ENCODE measurements around the gene EPB41. TPM values are rescaled to one million over a fixed set of nuclear protein-coding genes. Genes with fewer than 3 reads are reported as not detected.
A peak's percentile ranks its signal among the peaks of the same experiment; 100 is the strongest.
"Not testable (repeated sequence)": the region's sequence is repeated elsewhere in the genome, so short reads cannot be mapped to it uniquely, and the experiment has no call there.

Gene EPB41
- total RNA-seq, 3 donors from 2014 or later: 64.3 to 66.3 (median 65.8) TPM

- DNase-seq (no peak), ATAC-seq (no peak)
- Mint-ChIP-seq H3K4me1 (ENCODE audit: low read depth) (peaks cover 73% of the 10 kb centered on the region), H3K4me3 (peak overlapping the region; percentile 59), H3K9me3 (no peaks in the 10 kb centered on the region), H3K27me3 (ENCODE audit: low read depth) (no peaks in the 10 kb centered on the region), H3K36me3 (ENCODE audit: insufficient read depth) (peaks cover 7% of the 10 kb centered on the region)
Measured at GRCh38 chr1:28927648-28928313, 13.4 kb downstream of the EPB41 start.

GRCh38 chr1:28928314-28928941 lies 14.1 kb downstream of the EPB41 start:
- Mint-ChIP-seq H3K4me3 (peak overlapping the region; percentile 59), H3K9me3 (no peaks in the 10 kb centered on the region), H3K36me3 (ENCODE audit: insufficient read depth) (peaks cover 6% of the 10 kb centered on the region), H3K4me1 (ENCODE audit: low read depth) (peaks cover 76% of the 10 kb centered on the region), H3K27me3 (ENCODE audit: low read depth) (no peaks in the 10 kb centered on the region)
- DNase-seq (no peak), ATAC-seq (peak; percentile 47 to 53)

- no peaks in the 10 kb centered on the region for H3K27me3 Mint-ChIP-seq (ENCODE audit: low read depth)
- H3K4me1 Mint-ChIP-seq (ENCODE audit: low read depth): peaks cover 73% of the 10 kb centered on the region
- DNase-seq: no peak
- peak overlapping the region; percentile 19 for H3K4me3 Mint-ChIP-seq
- peaks cover 10% of the 10 kb centered on the region for H3K36me3 Mint-ChIP-seq (ENCODE audit: insufficient read depth)
- no peaks in the 10 kb centered on the region for H3K9me3 Mint-ChIP-seq
- peak; percentile 83 to 84 for ATAC-seq
Measured at GRCh38 chr1:28933277-28933676, 18.9 kb downstream of the EPB41 start.

- Mint-ChIP-seq H3K4me1 (ENCODE audit: low read depth) (peaks cover 71% of the 10 kb centered on the region), H3K4me3 (peak overlapping the region; percentile 22), H3K27me3 (ENCODE audit: low read depth) (no peaks in the 10 kb centered on the region), H3K9me3 (no peaks in the 10 kb centered on the region), H3K36me3 (ENCODE audit: insufficient read depth) (peaks cover 10% of the 10 kb centered on the region)
- ATAC-seq (no peak), DNase-seq (no peak)
Measured at GRCh38 chr1:28933918-28934317, 19.5 kb downstream of the EPB41 start.

GRCh38 chr1:28934676-28935075 lies 20.3 kb downstream of the EPB41 start:
- H3K4me1 Mint-ChIP-seq (ENCODE audit: low read depth): peaks cover 74% of the 10 kb centered on the region
- no peak for DNase-seq
- no peak overlapping the region for H3K4me3 Mint-ChIP-seq
- peaks cover 10% of the 10 kb centered on the region for H3K36me3 Mint-ChIP-seq (ENCODE audit: insufficient read depth)
- H3K27me3 Mint-ChIP-seq (ENCODE audit: low read depth): no peaks in the 10 kb centered on the region
- no peaks in the 10 kb centered on the region for H3K9me3 Mint-ChIP-seq
- no peak for ATAC-seq

GRCh38 chr1:28935293-28935692 lies 20.9 kb downstream of the EPB41 start:
- Mint-ChIP-seq H3K4me1 (ENCODE audit: low read depth) (peaks cover 73% of the 10 kb centered on the region), H3K27me3 (ENCODE audit: low read depth) (no peaks in the 10 kb centered on the region), H3K9me3 (no peaks in the 10 kb centered on the region), H3K36me3 (ENCODE audit: insufficient read depth) (peaks cover 10% of the 10 kb centered on the region), H3K4me3 (no peak overlapping the region)
- no peak for DNase-seq
- ATAC-seq: no peak

GRCh38 chr1:28936094-28936493 lies 21.7 kb downstream of the EPB41 start:
- no peaks in the 10 kb centered on the region for H3K27me3 Mint-ChIP-seq (ENCODE audit: low read depth)
- H3K4me3 Mint-ChIP-seq: no peak overlapping the region
- peaks cover 8% of the 10 kb centered on the region for H3K36me3 Mint-ChIP-seq (ENCODE audit: insufficient read depth)
- no peaks in the 10 kb centered on the region for H3K9me3 Mint-ChIP-seq
- ATAC-seq (no peak), DNase-seq (no peak)
- peaks cover 71% of the 10 kb centered on the region for H3K4me1 Mint-ChIP-seq (ENCODE audit: low read depth)

GRCh38 chr1:28936528-28936927 lies 22.2 kb downstream of the EPB41 start:
- Mint-ChIP-seq H3K4me3 (no peak overlapping the region), H3K27me3 (ENCODE audit: low read depth) (no peaks in the 10 kb centered on the region), H3K36me3 (ENCODE audit: insufficient read depth) (peaks cover 8% of the 10 kb centered on the region), H3K4me1 (ENCODE audit: low read depth) (peaks cover 74% of the 10 kb centered on the region), H3K9me3 (no peaks in the 10 kb centered on the region)
- ATAC-seq (no peak), DNase-seq (no peak)

GRCh38 chr1:28943581-28943980 lies 29.2 kb downstream of the EPB41 start:
- not testable (repeated sequence) for H3K4me3 Mint-ChIP-seq; DNase-seq; ATAC-seq; H3K36me3 Mint-ChIP-seq (ENCODE audit: insufficient read depth); H3K27me3 Mint-ChIP-seq (ENCODE audit: low read depth); H3K9me3 Mint-ChIP-seq
- peaks cover 62% of the 10 kb centered on the region for H3K4me1 Mint-ChIP-seq (ENCODE audit: low read depth)

- peaks cover 4% of the 10 kb centered on the region for H3K36me3 Mint-ChIP-seq (ENCODE audit: insufficient read depth)
- peaks cover 52% of the 10 kb centered on the region for H3K4me1 Mint-ChIP-seq (ENCODE audit: low read depth)
- no peaks in the 10 kb centered on the region for H3K9me3 Mint-ChIP-seq
- DNase-seq (no peak), ATAC-seq (no peak)
- H3K27me3 Mint-ChIP-seq (ENCODE audit: low read depth): no peaks in the 10 kb centered on the region
- H3K4me3 Mint-ChIP-seq: no peak overlapping the region
Measured at GRCh38 chr1:28950006-28950405, 35.6 kb downstream of the EPB41 start.

- no peaks in the 10 kb centered on the region for H3K9me3 Mint-ChIP-seq
- peaks cover 52% of the 10 kb centered on the region for H3K4me1 Mint-ChIP-seq (ENCODE audit: low read depth)
Measured at GRCh38 chr1:28950449-28950848, 36.1 kb downstream of the EPB41 start.

GRCh38 chr1:28954126-28954726 lies 39.9 kb downstream of the EPB41 start:
- no peak for DNase-seq
- ATAC-seq: no peak
- no peak overlapping the region for H3K4me3 Mint-ChIP-seq
- no peaks in the 10 kb centered on the region for H3K27me3 Mint-ChIP-seq (ENCODE audit: low read depth)
- peaks cover 2% of the 10 kb centered on the region for H3K36me3 Mint-ChIP-seq (ENCODE audit: insufficient read depth)
- H3K4me1 Mint-ChIP-seq (ENCODE audit: low read depth): peaks cover 55% of the 10 kb centered on the region
- H3K9me3 Mint-ChIP-seq: no peaks in the 10 kb centered on the region

More at GRCh38 chr1:28950449-28950848, 36.1 kb downstream of the EPB41 start:
- Mint-ChIP-seq H3K4me3 (no peak overlapping the region), H3K36me3 (ENCODE audit: insufficient read depth) (peaks cover 4% of the 10 kb centered on the region), H3K27me3 (ENCODE audit: low read depth) (no peaks in the 10 kb centered on the region)
- no peak for DNase-seq
- no peak for ATAC-seq

- H3K27me3 Mint-ChIP-seq (ENCODE audit: low read depth): no peaks in the 10 kb centered on the region
- H3K36me3 Mint-ChIP-seq (ENCODE audit: insufficient read depth): peaks cover 2% of the 10 kb centered on the region
- H3K9me3 Mint-ChIP-seq: no peaks in the 10 kb centered on the region
- DNase-seq: no peak
- peak; percentile 94 to 96 for ATAC-seq
- H3K4me1 Mint-ChIP-seq (ENCODE audit: low read depth): peaks cover 52% of the 10 kb centered on the region
- H3K4me3 Mint-ChIP-seq: no peak overlapping the region
Measured at GRCh38 chr1:28956038-28956464, 41.7 kb downstream of the EPB41 start.

GRCh38 chr1:28962114-28962831 lies 47.9 kb downstream of the EPB41 start:
- H3K36me3 Mint-ChIP-seq (ENCODE audit: insufficient read depth); H3K27me3 Mint-ChIP-seq (ENCODE audit: low read depth); H3K9me3 Mint-ChIP-seq; DNase-seq: not testable (repeated sequence)
- peaks cover 66% of the 10 kb centered on the region for H3K4me1 Mint-ChIP-seq (ENCODE audit: low read depth)
- peak; percentile 88 to 89 for ATAC-seq
- peak overlapping the region; percentile 56 for H3K4me3 Mint-ChIP-seq

Data from activated T-cell treated with anti-CD3 and anti-CD28 coated beads, Interleukin-2, amount 50 U/mL, for 4 hours (primary cell).